PC-3 (cell line): ENCODE results near the gene CEP112.

Experiments
- EZH2 ChIP-seq: fragments of 300-600 bp; sonication (generic); IDR thresholded peaks from one replicate; pipeline ENCODE4 v1.6.1; 2017; ENCODE audit warnings: antibody characterized with exemption, mild to moderate bottlenecking, low read length; ENCODE audit not compliant: unreplicated experiment
- EZH2phosphoT487 ChIP-seq: fragments of 300-600 bp; sonication (generic); IDR thresholded peaks from 2 replicates; pipeline ENCODE4 v1.6.1; 2018; ENCODE audit warnings: mild to moderate bottlenecking, antibody characterized with exemption, low read length, borderline replicate concordance
- TF ChIP-seq, protein P1 (sequence below): fragments of 300-600 bp; sonication (generic); conservative IDR thresholded peaks from 2 replicates; pipeline ENCODE4 v1.5.1; 2017; ENCODE audit warnings: antibody characterized with exemption, low read depth, mild to moderate bottlenecking, low read length

GRCh38 chr17:65780111-65780510 is 411.8 kb downstream of the CEP112 start:
- TF ChIP-seq, protein P1, sequence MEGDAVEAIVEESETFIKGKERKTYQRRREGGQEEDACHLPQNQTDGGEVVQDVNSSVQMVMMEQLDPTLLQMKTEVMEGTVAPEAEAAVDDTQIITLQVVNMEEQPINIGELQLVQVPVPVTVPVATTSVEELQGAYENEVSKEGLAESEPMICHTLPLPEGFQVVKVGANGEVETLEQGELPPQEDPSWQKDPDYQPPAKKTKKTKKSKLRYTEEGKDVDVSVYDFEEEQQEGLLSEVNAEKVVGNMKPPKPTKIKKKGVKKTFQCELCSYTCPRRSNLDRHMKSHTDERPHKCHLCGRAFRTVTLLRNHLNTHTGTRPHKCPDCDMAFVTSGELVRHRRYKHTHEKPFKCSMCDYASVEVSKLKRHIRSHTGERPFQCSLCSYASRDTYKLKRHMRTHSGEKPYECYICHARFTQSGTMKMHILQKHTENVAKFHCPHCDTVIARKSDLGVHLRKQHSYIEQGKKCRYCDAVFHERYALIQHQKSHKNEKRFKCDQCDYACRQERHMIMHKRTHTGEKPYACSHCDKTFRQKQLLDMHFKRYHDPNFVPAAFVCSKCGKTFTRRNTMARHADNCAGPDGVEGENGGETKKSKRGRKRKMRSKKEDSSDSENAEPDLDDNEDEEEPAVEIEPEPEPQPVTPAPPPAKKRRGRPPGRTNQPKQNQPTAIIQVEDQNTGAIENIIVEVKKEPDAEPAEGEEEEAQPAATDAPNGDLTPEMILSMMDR = no peak
- no peak for TF ChIP-seq EZH2
- TF ChIP-seq EZH2phosphoT487 = no peak
